Neural cell (in vitro differentiated cells): ENCODE data around the gene C10orf105. TPM values are rescaled to one million over a fixed set of nuclear protein-coding genes. Genes with fewer than 3 reads are reported as not detected.

Experiments used
- H2AFZ ChIP-seq: fragments of 200-600, 300-800 bp; sonication (generic), shearing (Covaris generic); 2 replicates; pipeline ENCODE4 v1.6.0; 2014; ENCODE audit warnings: low read depth, mild to moderate bottlenecking, antibody characterized with exemption, low read length, moderate library complexity
- H3F3A ChIP-seq: fragments of 200-600 bp; shearing (Covaris generic); 2 replicates; pipeline ENCODE4 v1.6.1; 2016; ENCODE audit warnings: mild to moderate bottlenecking, moderate library complexity, mixed read lengths, antibody characterized with exemption, low read length; ENCODE audit not compliant: insufficient read depth, poor library complexity, severe bottlenecking
- H3K27ac ChIP-seq: fragments of 200-600, 300-800 bp; sonication (generic), shearing (Covaris generic); 2 replicates; pipeline ENCODE4 v1.5.1; 2014; ENCODE audit warnings: mild to moderate bottlenecking, low read length, moderate library complexity
- H3K27me3 ChIP-seq: fragments of 300-800, 200-600 bp; sonication (generic), shearing (Covaris generic); 2 replicates; pipeline ENCODE4 v1.6.0; 2014; ENCODE audit warnings: mild to moderate bottlenecking, low read depth, low read length, moderate library complexity; ENCODE audit not compliant: insufficient read depth
- H3K36me3 ChIP-seq: fragments of 300-800, 200-600 bp; sonication (generic), shearing (Covaris generic); 2 replicates; pipeline ENCODE4 v1.5.1; 2014; ENCODE audit warnings: mild to moderate bottlenecking, antibody characterized with exemption, low read length, moderate library complexity; ENCODE audit not compliant: insufficient read depth
- H3K4me2 ChIP-seq: fragments of 300-800, 200-600 bp; sonication (generic), shearing (Covaris generic); 2 replicates; pipeline ENCODE4 v1.6.0; 2014; ENCODE audit warnings: mild to moderate bottlenecking, low read length
- H3K4me3 ChIP-seq: fragments of 300-800, 200-600 bp; sonication (generic), shearing (Covaris generic); 2 replicates; pipeline ENCODE4 v1.5.1; 2014; ENCODE audit warnings: mild to moderate bottlenecking, low read length, moderate library complexity
- H3K79me2 ChIP-seq: fragments of 200-600 bp; shearing (Covaris generic); replicated peaks from 2 replicates; pipeline ENCODE4 v1.6.0; 2014; ENCODE audit warnings: mild to moderate bottlenecking, low read length, moderate library complexity; ENCODE audit not compliant: insufficient read depth
- H3K9ac ChIP-seq: fragments of 300-800, 200-600 bp; sonication (generic), shearing (Covaris generic); 2 replicates; pipeline ENCODE4 v1.6.1; 2016; ENCODE audit warnings: mild to moderate bottlenecking, low read length, mixed read lengths
- H3K9me2 ChIP-seq: fragments of 200-600 bp; shearing (Covaris generic); 2 replicates; pipeline ENCODE4 v1.6.1; 2016; ENCODE audit warnings: mild to moderate bottlenecking, low read length, mixed read lengths; ENCODE audit not compliant: insufficient read depth
- H3K9me3 ChIP-seq: fragments of 200-600, 300-800 bp; sonication (generic), shearing (Covaris generic); 2 replicates; pipeline ENCODE4 v1.6.1; 2016; ENCODE audit warnings: mild to moderate bottlenecking, mixed run types, low read length, moderate library complexity, mixed read lengths
- H4K20me1 ChIP-seq: fragments of 200-600 bp; shearing (Covaris generic); 2 replicates; pipeline ENCODE4 v1.6.1; 2016; ENCODE audit warnings: mild to moderate bottlenecking, mixed run types; ENCODE audit not compliant: insufficient read depth
- CTCF ChIP-seq: fragments of 450-650 bp; IDR thresholded peaks from 2 replicates; pipeline ENCODE4 v1.5.1; 2014; ENCODE audit warnings: antibody characterized with exemption, mild to moderate bottlenecking, moderate library complexity; ENCODE audit not compliant: poor library complexity, severe bottlenecking
- EP300 ChIP-seq: fragments of 450-650 bp; conservative IDR thresholded peaks from 2 replicates; pipeline ENCODE4 v1.6.1; 2014; ENCODE audit warnings: antibody characterized with exemption, mild to moderate bottlenecking, moderate library complexity; ENCODE audit not compliant: poor library complexity, severe bottlenecking
- EZH2 ChIP-seq: fragments of 200-600, 300-800 bp; shearing (Covaris generic), sonication (generic); IDR thresholded peaks from 2 replicates; pipeline ENCODE4 v1.6.1; 2014; ENCODE audit warnings: antibody characterized with exemption, low read length, borderline replicate concordance, mild to moderate bottlenecking; ENCODE audit not compliant: insufficient read depth, poor library complexity, severe bottlenecking
- POLR2AphosphoS5 ChIP-seq: IDR thresholded peaks from 2 replicates; pipeline ENCODE4 v1.6.1; 2012
- RAD21 ChIP-seq: fragments of 450-650 bp; conservative IDR thresholded peaks from 2 replicates; pipeline ENCODE4 v1.6.1; 2014; ENCODE audit warnings: antibody characterized with exemption, mild to moderate bottlenecking, moderate library complexity
- REST ChIP-seq: IDR thresholded peaks from 2 replicates; pipeline ENCODE4 v1.6.1; 2012; ENCODE audit warnings: borderline replicate concordance
- SMC3 ChIP-seq: fragments of 450-650 bp; conservative IDR thresholded peaks from 2 replicates; pipeline ENCODE4 v1.6.1; 2014; ENCODE audit warnings: antibody characterized with exemption, mild to moderate bottlenecking, moderate library complexity; ENCODE audit not compliant: poor library complexity
- TAF1 ChIP-seq: IDR thresholded peaks from 2 replicates; pipeline ENCODE4 v1.6.1; 2012; ENCODE audit warnings: low read depth
- polyA plus RNA-seq: library from polyadenylated mRNA; depleted of rRNA; stranded (reverse); fragments of >200 nt; gene quantifications from 2 replicates; pipeline ENCODE4 v1.2.3, GENCODE V29; 2014

Gene C10orf105
- polyA plus RNA-seq, 1 donor from 2014 or later, result 0.11 TPM

GRCh38 chr10:71694039-71694501 lies 25.5 kb downstream of the C10orf105 start:
- Histone ChIP-seq H3K9me3 (no peaks in the 10 kb centered on the region), H2AFZ (no peak overlapping the region), H4K20me1 (no peaks in the 10 kb centered on the region), H3F3A (no peaks in the 10 kb centered on the region), H3K36me3 (no peaks in the 10 kb centered on the region), H3K4me3 (no peak overlapping the region), H3K9me2 (no peaks in the 10 kb centered on the region), H3K4me2 (no peak overlapping the region), H3K9ac (no peak overlapping the region), H3K27me3 (no peaks in the 10 kb centered on the region), H3K27ac (no peak overlapping the region), H3K79me2 (no peaks in the 10 kb centered on the region)
- no peak for TF ChIP-seq TAF1
- TF ChIP-seq RAD21, result no peak
- TF ChIP-seq CTCF, result no peak
- TF ChIP-seq REST, result no peak
- TF ChIP-seq SMC3, result no peak
- TF ChIP-seq EP300, result no peak
- no peak for TF ChIP-seq EZH2

GRCh38 chr10:71693377-71693776 lies 26.2 kb downstream of the C10orf105 start:
- H3K36me3 ChIP-seq, result no peaks in the 10 kb centered on the region
- no peak overlapping the region for H3K27ac ChIP-seq
- no peak overlapping the region for H3K4me3 ChIP-seq
- H3K9me2 ChIP-seq, result no peaks in the 10 kb centered on the region
- H3K4me2 ChIP-seq, result no peak overlapping the region
- H3K9me3 ChIP-seq, result no peaks in the 10 kb centered on the region
- H2AFZ ChIP-seq, result no peak overlapping the region
- H3K9ac ChIP-seq, result no peak overlapping the region
- TF ChIP-seq POLR2AphosphoS5, result no peak
- no peak for TF ChIP-seq CTCF
- no peak for TF ChIP-seq TAF1
- TF ChIP-seq EZH2, result no peak
- TF ChIP-seq RAD21, result no peak
- TF ChIP-seq REST, result no peak
- no peak for TF ChIP-seq EP300
- H3K79me2 ChIP-seq, result no peaks in the 10 kb centered on the region
- H3K27me3 ChIP-seq, result no peaks in the 10 kb centered on the region
- H3F3A ChIP-seq, result no peaks in the 10 kb centered on the region
- no peaks in the 10 kb centered on the region for H4K20me1 ChIP-seq
